H1 (cell line): ENCODE measurements around the gene EPHB1. TPM values are rescaled to one million over a fixed set of nuclear protein-coding genes. Genes with fewer than 3 reads are reported as not detected.

ENCODE experiments used
- CHD2 ChIP-seq: IDR thresholded peaks from 2 replicates; pipeline ENCODE4 v1.6.1; 2012; ENCODE audit warnings: low read length, improper control_type of control experiment
- CHD7 ChIP-seq: fragments of 300-600 bp; sonication (generic); IDR thresholded peaks from 2 replicates; pipeline ENCODE4 v1.7.1; 2012; ENCODE audit warnings: low read length, moderate library complexity, mild to moderate bottlenecking, inconsistent platforms; ENCODE audit not compliant: insufficient replicate concordance
- CTCF ChIP-seq, 3 experiments: IDR thresholded peaks; 1 replicate in 2 of 3; 2 replicates in 1 of 3; pipeline versions ENCODE4 v1.5.1 to v1.6.1; 2011; ENCODE audit warnings: low read length in 3 of 3, mild to moderate bottlenecking in 3 of 3, inconsistent platforms in 2 of 3, low read depth in 1 of 3, moderate library complexity in 1 of 3; ENCODE audit not compliant: insufficient read depth in 1 of 3; ENCODE audit errors: control extremely low read depth in 1 of 3
- GTF2F1 ChIP-seq: IDR thresholded peaks from 2 replicates; pipeline ENCODE4 v1.6.1; 2012; ENCODE audit warnings: low read depth, low read length, improper control_type of control experiment, borderline replicate concordance
- HDAC2 ChIP-seq, 2 experiments: fragments of 300-600 bp in 1 of 2; sonication (generic) in 1 of 2; IDR thresholded peaks; 2 replicates each; pipeline ENCODE4 v1.6.1; 2011 to 2012; ENCODE audit warnings: low read depth in 2 of 2, low read length in 2 of 2, mild to moderate bottlenecking in 2 of 2, moderate library complexity in 2 of 2, borderline replicate concordance in 1 of 2, inconsistent platforms in 1 of 2
- HDAC6 ChIP-seq: IDR thresholded peaks from one replicate; pipeline ENCODE4 v1.7.1; 2012; ENCODE audit warnings: low read depth, mild to moderate bottlenecking, inconsistent platforms, low read length, moderate library complexity
- JUND ChIP-seq: IDR thresholded peaks from 2 replicates; pipeline ENCODE4 v1.6.1; 2011; ENCODE audit warnings: mild to moderate bottlenecking, improper control_type of control experiment, low read length
- SRF ChIP-seq: IDR thresholded peaks from 2 replicates; pipeline ENCODE4 v1.6.1; 2011; ENCODE audit warnings: mild to moderate bottlenecking, low read depth, low read length, moderate library complexity
- SUZ12 ChIP-seq: fragments of 200-600 bp; sonication (generic); IDR thresholded peaks from 2 replicates; pipeline ENCODE4 v1.6.1; 2012; ENCODE audit warnings: mild to moderate bottlenecking, inconsistent platforms, low read length, moderate library complexity, mixed read lengths
- polyA plus RNA-seq, 7 experiments: library from polyadenylated mRNA; depleted of rRNA in 3 of 7; stranded (reverse) in 5 of 7; unstranded in 2 of 7; fragments of >200 nt in 5 of 7; fragments of 200-250 nt in 2 of 7; gene quantifications; 1 replicate in 5 of 7; 2 replicates in 1 of 7; 4 replicates in 1 of 7; pipeline versions ENCODE4 v1.2.1 to v1.2.3, GENCODE V29; 2011 to 2013; ENCODE audit warnings: missing spikeins in 2 of 7, mixed read lengths in 2 of 7
- total RNA-seq: library from RNA; stranded (reverse); fragmentation: NEBNext Ultra II Directional; extraction: Animal tissue kit (Norgen Biotek cat#: 25700); gene quantifications from 2 replicates; pipeline ENCODE4 v1.2.1, GENCODE V29; 2021

Gene EPHB1
- total and polyA plus RNA-seq, 2 of the 8 experiments (the other 6 are each of a cell fraction or from before 2014, with no cell fraction given): 3.5 to 5.9 TPM

- TF ChIP-seq CHD7 (no peak), GTF2F1 (no peak), SRF (no peak), CTCF (IDR thresholded peaks at IDR 0.05; ENCODE audit: control extremely low read depth in 1 of 3, insufficient read depth in 1 of 3, low read depth in 1 of 3, low read length in 3 of 3) (no peak), HDAC6 (no peak), JUND (no peak), CHD2 (no peak), HDAC2 (IDR thresholded peaks at IDR 0.05; ENCODE audit: borderline replicate concordance in 1 of 2, low read depth in 2 of 2, low read length in 2 of 2) (no peak), SUZ12 (no peak)
These were observed 402.2 kb downstream of the EPHB1 start (continued) for GRCh38 chr3:135197246-135197645.
